HFF-Myc (cell line): ENCODE results near the gene S100A13.
A peak's percentile ranks its signal among the peaks of the same experiment; 100 is the strongest.

Experiments used
- DNase-seq: peaks from one replicate; pipeline ENCODE4 v3.0.0-alpha.2; 2011; ENCODE audit warnings: low read depth; ENCODE audit errors: extremely low read depth
- H3K4me3 ChIP-seq: replicated peaks from 2 replicates; pipeline ENCODE4 v1.5.1; 2011; ENCODE audit warnings: low read depth, mild to moderate bottlenecking, control low read depth, low read length
- CTCF ChIP-seq: IDR thresholded peaks from 2 replicates; pipeline ENCODE4 v1.5.1; 2012; ENCODE audit warnings: mild to moderate bottlenecking, low read depth, low read length, control low read depth; ENCODE audit errors: missing control alignments

The S100A13 gene

GRCh38 chr1:153667439-153667838 lies 40.1 kb upstream of the S100A13 start:
- H3K4me3 ChIP-seq: no peak overlapping the region
- DNase-seq: no peak
- TF ChIP-seq CTCF: no peak

- no peak overlapping the region for H3K4me3 ChIP-seq
- DNase-seq: no peak
- TF ChIP-seq CTCF: no peak
Observed at GRCh38 chr1:153663211-153663610, 35.9 kb upstream of the S100A13 start.

- no peak for TF ChIP-seq CTCF
- no peak for DNase-seq
- no peak overlapping the region for H3K4me3 ChIP-seq
Observed at GRCh38 chr1:153662269-153662668, 35.0 kb upstream of the S100A13 start.

GRCh38 chr1:153661111-153661708 lies 33.9 kb upstream of the S100A13 start:
- no peak overlapping the region for H3K4me3 ChIP-seq
- no peak for TF ChIP-seq CTCF

GRCh38 chr1:153659656-153660055 lies 32.4 kb upstream of the S100A13 start:
- peak overlapping the region; percentile 65 for H3K4me3 ChIP-seq
- no peak for DNase-seq

More at GRCh38 chr1:153661111-153661708, 33.9 kb upstream of the S100A13 start:
- no peak for DNase-seq

GRCh38 chr1:153659175-153659534 lies 31.9 kb upstream of the S100A13 start:
- TF ChIP-seq CTCF: no peak
- H3K4me3 ChIP-seq: peak overlapping the region; percentile 65
- no peak for DNase-seq

More at GRCh38 chr1:153659656-153660055, 32.4 kb upstream of the S100A13 start:
- TF ChIP-seq CTCF: no peak
